ENCODE measurements around the gene SNW1.

The SNW1 gene

DNA sequence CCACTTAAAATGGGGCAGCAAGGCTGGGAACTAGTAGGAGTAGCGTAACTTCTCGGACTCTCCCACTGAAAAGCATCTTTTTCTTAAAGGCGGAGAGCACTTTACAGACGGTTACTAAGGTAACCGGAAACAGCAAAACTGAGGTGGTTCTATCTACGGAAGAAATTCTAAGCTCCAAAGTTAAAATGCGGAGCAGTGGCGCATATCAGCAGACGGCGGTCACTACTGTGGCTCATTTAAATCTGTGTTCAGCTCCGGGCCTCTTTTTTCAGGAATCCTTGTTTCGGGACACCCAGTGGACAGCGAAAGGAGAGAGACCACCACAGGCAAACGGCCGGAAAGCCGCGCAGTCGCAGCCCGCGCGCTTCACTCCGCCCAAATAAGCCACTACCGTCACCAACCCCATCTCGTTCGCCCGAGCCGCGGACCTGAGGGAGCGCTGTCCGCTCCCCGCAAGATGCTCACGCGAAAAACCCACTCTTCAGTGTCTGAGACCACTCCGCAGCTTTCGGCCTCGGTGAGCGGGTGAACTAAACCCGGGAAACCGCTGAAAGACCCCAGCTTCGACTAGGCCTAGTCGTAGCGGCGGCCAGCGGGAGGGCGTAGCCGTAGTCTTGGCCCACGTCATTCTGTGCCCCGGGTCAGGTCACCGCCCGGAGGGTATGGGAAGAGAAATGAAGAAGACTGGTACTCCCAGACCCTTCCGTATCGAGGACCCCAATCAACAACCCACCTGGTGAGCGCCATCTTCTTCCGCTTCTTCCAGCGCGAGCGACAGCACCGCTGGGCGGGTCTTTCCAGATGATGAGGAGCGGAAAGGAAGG is at the start of gene SNW1:
TSS of gene SNW1 (minus strand) at position 776 of the 824 bp plus-strand sequence. CDS start at position 747, 29 bp downstream.
- peak within 1 kb of the TSS; percentile 84 for H3K4me3 ChIP-seq (ENCODE audit: low read depth, low read length)
- TF ChIP-seq, protein P1, sequence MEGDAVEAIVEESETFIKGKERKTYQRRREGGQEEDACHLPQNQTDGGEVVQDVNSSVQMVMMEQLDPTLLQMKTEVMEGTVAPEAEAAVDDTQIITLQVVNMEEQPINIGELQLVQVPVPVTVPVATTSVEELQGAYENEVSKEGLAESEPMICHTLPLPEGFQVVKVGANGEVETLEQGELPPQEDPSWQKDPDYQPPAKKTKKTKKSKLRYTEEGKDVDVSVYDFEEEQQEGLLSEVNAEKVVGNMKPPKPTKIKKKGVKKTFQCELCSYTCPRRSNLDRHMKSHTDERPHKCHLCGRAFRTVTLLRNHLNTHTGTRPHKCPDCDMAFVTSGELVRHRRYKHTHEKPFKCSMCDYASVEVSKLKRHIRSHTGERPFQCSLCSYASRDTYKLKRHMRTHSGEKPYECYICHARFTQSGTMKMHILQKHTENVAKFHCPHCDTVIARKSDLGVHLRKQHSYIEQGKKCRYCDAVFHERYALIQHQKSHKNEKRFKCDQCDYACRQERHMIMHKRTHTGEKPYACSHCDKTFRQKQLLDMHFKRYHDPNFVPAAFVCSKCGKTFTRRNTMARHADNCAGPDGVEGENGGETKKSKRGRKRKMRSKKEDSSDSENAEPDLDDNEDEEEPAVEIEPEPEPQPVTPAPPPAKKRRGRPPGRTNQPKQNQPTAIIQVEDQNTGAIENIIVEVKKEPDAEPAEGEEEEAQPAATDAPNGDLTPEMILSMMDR (IDR thresholded peaks at IDR 0.05; ENCODE audit: borderline replicate concordance, insufficient read depth, low read depth, low read length): no peak

DNA sequence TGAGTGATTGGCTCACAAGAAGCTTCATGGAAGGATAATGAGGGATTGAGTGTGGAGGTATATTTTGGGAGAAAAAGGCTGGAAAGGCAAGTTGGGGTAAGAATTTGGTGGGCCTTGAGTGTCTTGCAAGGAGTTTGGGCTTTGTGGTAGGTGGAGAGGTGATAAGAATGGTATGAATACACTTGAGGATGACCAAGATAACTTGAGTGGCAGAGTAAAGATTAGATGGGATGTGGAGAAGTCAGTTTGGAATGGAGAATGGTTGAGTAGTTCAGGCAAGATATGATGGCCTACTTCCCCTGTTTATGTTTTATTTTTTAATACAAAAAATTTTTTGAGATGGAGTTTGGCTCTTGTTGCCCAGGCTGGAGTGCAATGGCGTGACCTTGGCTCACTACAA is 48.1 kb upstream of the SNW1 start:
- no peak overlapping the region for H3K4me3 ChIP-seq (ENCODE audit: low read depth, low read length)
- TF ChIP-seq, protein P1 (IDR thresholded peaks at IDR 0.05; ENCODE audit: borderline replicate concordance, insufficient read depth, low read depth, low read length): no peak

DNA sequence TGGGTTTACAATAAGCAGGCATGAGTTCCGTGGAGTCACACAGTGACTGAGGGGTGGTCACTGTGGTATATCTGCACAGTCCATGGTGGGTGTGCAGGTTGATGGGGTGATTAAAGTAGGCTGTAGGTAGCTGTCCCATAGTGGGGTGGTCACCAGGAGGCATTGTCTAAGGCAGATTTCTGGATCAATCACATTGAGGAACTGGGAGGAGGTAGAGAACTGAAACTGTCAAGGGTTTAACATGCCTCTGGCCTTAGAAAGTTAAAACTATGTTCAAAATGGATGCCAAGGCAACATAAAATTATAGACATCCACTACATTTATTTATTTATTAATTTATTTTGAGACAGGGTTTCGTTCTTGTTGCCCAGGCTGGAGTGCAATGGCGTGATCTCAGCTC is 47.3 kb upstream of the SNW1 start:
- H3K4me3 ChIP-seq (ENCODE audit: low read depth, low read length): no peak overlapping the region
- TF ChIP-seq, protein P1 (IDR thresholded peaks at IDR 0.05; ENCODE audit: borderline replicate concordance, insufficient read depth, low read depth, low read length): no peak

DNA sequence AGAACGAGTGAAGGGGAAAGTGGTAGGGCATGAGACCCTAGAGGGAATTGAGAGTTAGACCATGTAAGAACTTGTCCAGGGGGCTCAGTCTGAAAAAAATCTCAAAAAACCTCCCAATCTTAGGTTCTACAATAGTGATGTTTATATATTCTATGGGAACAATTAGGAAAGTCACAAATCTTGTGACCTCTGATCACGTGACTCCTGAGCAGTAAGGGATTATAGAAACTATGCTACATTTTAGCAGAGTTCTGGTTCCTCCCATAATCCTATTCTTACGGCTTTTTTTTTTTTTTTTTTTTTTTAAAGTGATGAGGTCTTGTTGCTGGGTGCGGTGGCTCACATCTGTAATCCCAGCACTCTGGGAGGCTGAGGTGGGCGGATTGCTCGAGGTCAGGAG is 44.8 kb upstream of the SNW1 start:
- no peak overlapping the region for H3K4me3 ChIP-seq (ENCODE audit: low read depth, low read length)
- TF ChIP-seq, protein P1 (IDR thresholded peaks at IDR 0.05; ENCODE audit: borderline replicate concordance, insufficient read depth, low read depth, low read length): no peak

DNA sequence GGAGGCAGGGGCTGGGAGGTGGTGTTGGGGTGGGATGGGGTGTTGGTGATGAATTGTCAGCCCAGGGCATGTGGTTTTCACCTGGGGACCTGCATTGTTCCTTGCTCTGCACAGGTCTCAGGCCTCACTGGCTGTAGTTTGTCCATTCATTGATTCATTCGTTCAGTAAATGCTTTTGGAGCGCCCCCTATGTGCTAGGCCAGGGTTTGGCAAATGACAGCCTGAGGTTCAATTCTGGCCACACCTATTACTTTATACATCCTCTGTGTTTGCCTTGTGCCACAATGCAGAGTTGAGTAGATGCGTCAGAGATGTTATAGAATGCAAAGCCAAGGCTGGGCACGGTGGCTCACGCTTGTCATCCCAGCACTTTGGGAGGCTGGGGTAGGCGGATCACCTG is 43.6 kb upstream of the SNW1 start:
- H3K4me3 ChIP-seq (ENCODE audit: low read depth, low read length): no peak overlapping the region
- TF ChIP-seq, protein P1 (IDR thresholded peaks at IDR 0.05; ENCODE audit: borderline replicate concordance, insufficient read depth, low read depth, low read length): peak; percentile 59

DNA sequence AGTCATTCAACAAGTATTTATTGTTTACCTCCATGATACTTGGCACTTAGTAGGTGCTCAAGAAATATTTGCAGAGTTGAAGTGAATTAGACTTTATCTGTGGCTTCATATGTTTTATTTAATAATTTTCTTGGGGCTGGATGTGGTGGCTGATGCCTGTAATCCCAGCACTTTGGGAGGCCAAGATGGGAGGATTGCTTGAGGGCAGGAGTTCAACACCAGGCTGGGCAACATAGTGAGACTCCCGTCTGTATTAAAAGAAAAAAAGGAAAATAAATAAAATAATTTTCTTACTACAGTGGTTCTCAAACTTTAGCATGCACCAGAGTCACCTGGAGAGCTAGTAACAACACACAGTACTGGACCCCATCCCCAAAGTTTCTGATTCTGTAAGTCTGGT is 39.9 kb upstream of the SNW1 start:
- TF ChIP-seq, protein P1 (IDR thresholded peaks at IDR 0.05; ENCODE audit: borderline replicate concordance, insufficient read depth, low read depth, low read length): no peak
- H3K4me3 ChIP-seq (ENCODE audit: low read depth, low read length): peak overlapping the region; percentile 93
